Erythroblast (primary cell): ENCODE measurements around the gene FAM133A.

Source experiments
- GATA1 ChIP-seq: IDR thresholded peaks from 2 replicates; pipeline ENCODE4 v1.6.1; 2011; ENCODE audit warnings: low read depth, mild to moderate bottlenecking, control low read depth, low read length, moderate library complexity
- POLR2A ChIP-seq: IDR thresholded peaks from 2 replicates; pipeline ENCODE4 v1.6.1; 2011; ENCODE audit warnings: mild to moderate bottlenecking, low read length

- no peak for TF ChIP-seq POLR2A
- no peak for TF ChIP-seq GATA1
These were observed at the start of gene FAM133A for GRCh38 chrX:93673869-93674271.
